ENCODE measurements around the gene SMYD3. TPM values are rescaled to one million over a fixed set of nuclear protein-coding genes. Genes with fewer than 3 reads are reported as not detected.

SMYD3 gene
- total RNA-seq, 6 experiments from 2014 or later, result 6.3 to 10.0 (median 6.6) TPM

DNA sequence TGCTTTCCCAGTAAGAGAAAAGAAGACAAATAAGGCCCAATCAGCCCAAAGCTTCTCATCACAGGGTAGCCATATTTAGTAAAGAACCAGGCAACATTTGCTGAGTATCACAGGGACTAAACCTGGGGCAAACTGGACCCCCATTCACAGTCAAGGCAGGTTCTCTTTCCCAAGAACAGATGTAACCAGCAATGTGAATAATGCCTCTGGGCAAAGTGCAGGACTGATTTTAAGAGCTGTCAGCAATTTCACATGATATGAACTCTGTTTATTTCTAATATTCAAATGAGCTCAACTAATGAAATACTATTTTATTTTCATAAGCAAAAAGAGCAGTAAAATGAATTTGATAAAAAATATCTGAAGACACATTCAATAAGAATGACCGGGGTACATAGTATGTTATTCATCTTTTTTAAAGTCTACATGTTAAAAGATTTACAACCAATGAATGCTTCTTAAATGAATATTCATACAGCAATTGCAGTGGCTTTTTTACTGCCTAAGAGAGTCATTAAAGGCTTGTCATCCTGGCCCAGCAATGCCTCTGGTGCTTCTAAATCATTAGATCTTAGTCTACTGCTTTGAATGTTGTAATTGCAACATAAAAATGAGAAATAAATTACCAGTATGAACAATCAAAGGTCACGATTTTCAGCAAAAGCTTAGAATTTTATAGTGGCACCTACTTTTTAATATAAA is 308.8 kb downstream of the SMYD3 start:
- no peak overlapping the region for H3K27ac ChIP-seq
- intact Hi-C loops (cut with DNase I), result no loop called here
- TF ChIP-seq CTCF (IDR thresholded peaks at IDR 0.05) (no peak), POLR2A (IDR thresholded peaks at IDR 0.05) (no peak)
- no peaks in the 10 kb centered on the region for H3K27me3 ChIP-seq
- 87% methylated on average over 2 of the region's 2 CpGs for WGBS (ENCODE audit: insufficient coverage, low coverage, low lambda C conversion rate, missing lambda C conversion rate)
- no peaks in the 10 kb centered on the region for H3K4me1 ChIP-seq
- no peak overlapping the region for H3K4me3 ChIP-seq
- no peaks in the 10 kb centered on the region for H3K9me3 ChIP-seq
- DNase-seq, result no peak
- H3K36me3 ChIP-seq, result no peaks in the 10 kb centered on the region
- no peak for ATAC-seq

GRCh38 chr1:246197076-246197475 is 310.0 kb downstream of the SMYD3 start:
- DNase-seq, result no peak
- intact Hi-C loops (cut with DNase I), result no loop called here
- no peak for ATAC-seq
- WGBS (ENCODE audit: insufficient coverage, low coverage, low lambda C conversion rate, missing lambda C conversion rate), result 89% methylated on average over 6 of the region's 9 CpGs
- Histone ChIP-seq H3K36me3 (no peaks in the 10 kb centered on the region), H3K9me3 (no peaks in the 10 kb centered on the region), H3K4me3 (no peak overlapping the region), H3K27ac (no peak overlapping the region), H3K27me3 (no peaks in the 10 kb centered on the region), H3K4me1 (no peaks in the 10 kb centered on the region)
- TF ChIP-seq POLR2A (IDR thresholded peaks at IDR 0.05), result no peak
- TF ChIP-seq CTCF (IDR thresholded peaks at IDR 0.05), result no peak

- DNase-seq (no peak), ATAC-seq (no peak)
- no peak for TF ChIP-seq CTCF (IDR thresholded peaks at IDR 0.05)
- no peak for TF ChIP-seq POLR2A (IDR thresholded peaks at IDR 0.05)
- Histone ChIP-seq H3K9me3 (no peaks in the 10 kb centered on the region), H3K36me3 (no peaks in the 10 kb centered on the region), H3K27ac (no peak overlapping the region), H3K4me3 (no peak overlapping the region), H3K27me3 (no peaks in the 10 kb centered on the region), H3K4me1 (no peaks in the 10 kb centered on the region)
- 78% methylated on average over 7 of the region's 7 CpGs for WGBS (ENCODE audit: insufficient coverage, low coverage, low lambda C conversion rate, missing lambda C conversion rate)
- intact Hi-C loops (cut with DNase I), result no loop called here
These were observed 311.8 kb downstream of the SMYD3 start for GRCh38 chr1:246195296-246195695.

GRCh38 chr1:246193537-246193936 is 313.5 kb downstream of the SMYD3 start:
- intact Hi-C loops (cut with DNase I), result no loop called here
- WGBS (ENCODE audit: insufficient coverage, low coverage, low lambda C conversion rate, missing lambda C conversion rate), result 90% methylated on average over 8 of the region's 12 CpGs
- no peak for DNase-seq
- no peaks in the 10 kb centered on the region for H3K4me1 ChIP-seq
- no peaks in the 10 kb centered on the region for H3K27me3 ChIP-seq
- no peak overlapping the region for H3K27ac ChIP-seq
- no peak for ATAC-seq
- TF ChIP-seq CTCF (IDR thresholded peaks at IDR 0.05), result no peak
- TF ChIP-seq POLR2A (IDR thresholded peaks at IDR 0.05), result no peak
- no peak overlapping the region for H3K4me3 ChIP-seq
- H3K36me3 ChIP-seq, result no peaks in the 10 kb centered on the region
- H3K9me3 ChIP-seq, result no peaks in the 10 kb centered on the region
